ENCODE data around the gene MXD1. TPM values are rescaled to one million over a fixed set of nuclear protein-coding genes. Genes with fewer than 3 reads are reported as not detected.

Gene MXD1
- total RNA-seq, 1 donor = 14.5 TPM

- Histone ChIP-seq H3K9me3 (ENCODE audit: low read depth, low read length) (no peaks in the 10 kb centered on the region), H3K27me3 (ENCODE audit: insufficient read depth, low read length) (peaks cover 22% of the 10 kb centered on the region), H3K4me3 (ENCODE audit: insufficient read depth, low read length) (no peak within 1 kb of the TSS), H4K20me1 (ENCODE audit: insufficient read depth, low read length) (no peaks in the 10 kb centered on the region), H3K36me3 (ENCODE audit: insufficient read depth, low read length) (no peaks in the 10 kb centered on the region), H3K4me1 (ENCODE audit: insufficient read depth, low read length) (no peaks in the 10 kb centered on the region), H3K27ac (ENCODE audit: low read depth, low read length) (no peak within 1 kb of the TSS), H3K79me2 (ENCODE audit: insufficient read depth, low read length) (no peaks in the 10 kb centered on the region), H3K4me2 (ENCODE audit: insufficient read depth, low read length) (no peak within 1 kb of the TSS), H2AFZ (ENCODE audit: low read length) (no peak within 1 kb of the TSS)
- DNase-seq (ENCODE audit: insufficient read length, low spot score, missing footprints) = no peak
- TF ChIP-seq CTCF (IDR thresholded peaks at IDR 0.05; ENCODE audit: extremely low read depth, low read depth, low read length) = no peak
These were observed 46.6 kb downstream of the MXD1 start, which contains the start of gene ASPRV1 for GRCh38 chr2:69961496-69961895. TSS of gene ASPRV1 (minus strand) at chr2:69961631. CDS start at chr2:69961436, 195 bp downstream.

- H3K79me2 ChIP-seq (ENCODE audit: insufficient read depth, low read length) = no peaks in the 10 kb centered on the region
- no peak overlapping the region for H2AFZ ChIP-seq (ENCODE audit: low read length)
- H3K36me3 ChIP-seq (ENCODE audit: insufficient read depth, low read length) = no peaks in the 10 kb centered on the region
- H3K4me2 ChIP-seq (ENCODE audit: insufficient read depth, low read length) = no peak overlapping the region
- H3K4me3 ChIP-seq (ENCODE audit: insufficient read depth, low read length) = no peak overlapping the region
- H3K27ac ChIP-seq (ENCODE audit: low read depth, low read length) = no peak overlapping the region
- TF ChIP-seq CTCF (IDR thresholded peaks at IDR 0.05; ENCODE audit: extremely low read depth, low read depth, low read length) = no peak
- H3K4me1 ChIP-seq (ENCODE audit: insufficient read depth, low read length) = no peaks in the 10 kb centered on the region
- H3K9me3 ChIP-seq (ENCODE audit: low read depth, low read length) = no peaks in the 10 kb centered on the region
- no peak for DNase-seq (ENCODE audit: insufficient read length, low spot score, missing footprints)
- peaks cover 9% of the 10 kb centered on the region for H3K27me3 ChIP-seq (ENCODE audit: insufficient read depth, low read length)
- H4K20me1 ChIP-seq (ENCODE audit: insufficient read depth, low read length) = no peaks in the 10 kb centered on the region
These were observed 48.2 kb downstream of the MXD1 start for GRCh38 chr2:69962986-69963730.

- TF ChIP-seq CTCF (IDR thresholded peaks at IDR 0.05; ENCODE audit: extremely low read depth, low read depth, low read length) = no peak
- DNase-seq (ENCODE audit: insufficient read length, low spot score, missing footprints) = no peak
- H3K4me3 ChIP-seq (ENCODE audit: insufficient read depth, low read length) = no peak overlapping the region
- no peaks in the 10 kb centered on the region for H3K79me2 ChIP-seq (ENCODE audit: insufficient read depth, low read length)
- no peaks in the 10 kb centered on the region for H4K20me1 ChIP-seq (ENCODE audit: insufficient read depth, low read length)
- H3K9me3 ChIP-seq (ENCODE audit: low read depth, low read length) = no peaks in the 10 kb centered on the region
- H3K4me2 ChIP-seq (ENCODE audit: insufficient read depth, low read length) = no peak overlapping the region
- no peak overlapping the region for H2AFZ ChIP-seq (ENCODE audit: low read length)
- H3K4me1 ChIP-seq (ENCODE audit: insufficient read depth, low read length) = no peaks in the 10 kb centered on the region
- no peaks in the 10 kb centered on the region for H3K27me3 ChIP-seq (ENCODE audit: insufficient read depth, low read length)
- no peaks in the 10 kb centered on the region for H3K36me3 ChIP-seq (ENCODE audit: insufficient read depth, low read length)
- H3K27ac ChIP-seq (ENCODE audit: low read depth, low read length) = no peak overlapping the region
These were observed 49.5 kb downstream of the MXD1 start for GRCh38 chr2:69964353-69964841.

GRCh38 chr2:69965756-69966445 is 51.0 kb downstream of the MXD1 start:
- H3K9me3 ChIP-seq (ENCODE audit: low read depth, low read length) = no peaks in the 10 kb centered on the region
- H3K4me1 ChIP-seq (ENCODE audit: insufficient read depth, low read length) = no peaks in the 10 kb centered on the region
- H3K36me3 ChIP-seq (ENCODE audit: insufficient read depth, low read length) = no peaks in the 10 kb centered on the region
- no peak for DNase-seq (ENCODE audit: insufficient read length, low spot score, missing footprints)
- no peak overlapping the region for H2AFZ ChIP-seq (ENCODE audit: low read length)
- H3K79me2 ChIP-seq (ENCODE audit: insufficient read depth, low read length) = no peaks in the 10 kb centered on the region
- H3K27me3 ChIP-seq (ENCODE audit: insufficient read depth, low read length) = no peaks in the 10 kb centered on the region
- no peak for TF ChIP-seq CTCF (IDR thresholded peaks at IDR 0.05; ENCODE audit: extremely low read depth, low read depth, low read length)
- H4K20me1 ChIP-seq (ENCODE audit: insufficient read depth, low read length) = no peaks in the 10 kb centered on the region
- no peak overlapping the region for H3K27ac ChIP-seq (ENCODE audit: low read depth, low read length)
- H3K4me3 ChIP-seq (ENCODE audit: insufficient read depth, low read length) = no peak overlapping the region
- no peak overlapping the region for H3K4me2 ChIP-seq (ENCODE audit: insufficient read depth, low read length)
